ENCODE results near the gene OMD.

DNA sequence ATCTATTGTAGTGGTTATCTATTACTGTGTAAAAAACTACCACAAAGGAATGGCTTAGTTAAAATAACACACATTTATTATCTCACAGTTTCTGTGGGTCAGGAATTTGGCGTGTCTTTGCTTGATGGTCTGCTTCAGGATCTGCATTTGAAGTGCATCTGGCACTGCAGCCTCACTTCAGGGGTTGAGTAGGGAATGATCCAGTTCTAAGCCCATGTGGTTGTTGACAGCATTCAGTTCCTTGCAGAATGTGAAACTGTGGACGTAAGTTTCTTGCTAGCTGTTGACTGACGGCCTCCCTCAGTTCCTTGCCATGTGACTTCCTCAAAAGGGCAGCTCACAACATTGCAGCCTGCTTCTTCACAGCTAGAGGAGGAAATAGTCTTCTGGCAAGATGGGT lies 17.8 kb downstream of the OMD start:
- TF ChIP-seq, protein P1, sequence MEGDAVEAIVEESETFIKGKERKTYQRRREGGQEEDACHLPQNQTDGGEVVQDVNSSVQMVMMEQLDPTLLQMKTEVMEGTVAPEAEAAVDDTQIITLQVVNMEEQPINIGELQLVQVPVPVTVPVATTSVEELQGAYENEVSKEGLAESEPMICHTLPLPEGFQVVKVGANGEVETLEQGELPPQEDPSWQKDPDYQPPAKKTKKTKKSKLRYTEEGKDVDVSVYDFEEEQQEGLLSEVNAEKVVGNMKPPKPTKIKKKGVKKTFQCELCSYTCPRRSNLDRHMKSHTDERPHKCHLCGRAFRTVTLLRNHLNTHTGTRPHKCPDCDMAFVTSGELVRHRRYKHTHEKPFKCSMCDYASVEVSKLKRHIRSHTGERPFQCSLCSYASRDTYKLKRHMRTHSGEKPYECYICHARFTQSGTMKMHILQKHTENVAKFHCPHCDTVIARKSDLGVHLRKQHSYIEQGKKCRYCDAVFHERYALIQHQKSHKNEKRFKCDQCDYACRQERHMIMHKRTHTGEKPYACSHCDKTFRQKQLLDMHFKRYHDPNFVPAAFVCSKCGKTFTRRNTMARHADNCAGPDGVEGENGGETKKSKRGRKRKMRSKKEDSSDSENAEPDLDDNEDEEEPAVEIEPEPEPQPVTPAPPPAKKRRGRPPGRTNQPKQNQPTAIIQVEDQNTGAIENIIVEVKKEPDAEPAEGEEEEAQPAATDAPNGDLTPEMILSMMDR (IDR thresholded peaks at IDR 0.05): no peak
- TF ChIP-seq POLR2A (IDR thresholded peaks at IDR 0.05): no peak

Data from Peyer's patch (tissue), 4 donors.